Right atrium auricular region (tissue), 2 donors: ENCODE measurements around the gene RPUSD1. TPM values are rescaled to one million over a fixed set of nuclear protein-coding genes. Genes with fewer than 3 reads are reported as not detected.

ENCODE experiments used
- DNase-seq: peaks from one replicate; pipeline ENCODE4 v3.0.0-alpha.2; 2019; ENCODE audit warnings: low spot score
- H3K27ac ChIP-seq, 2 donors: fragments of 200-600 bp; sonication (generic); 1 replicate in 1 of 2; 2 replicates in 1 of 2; pipeline ENCODE4 v1.5.1; 2016 to 2019
- H3K27me3 ChIP-seq, 2 donors: fragments of 200-600 bp; sonication (generic); one replicate each; pipeline versions ENCODE4 v1.5.1 to v1.6.0; 2017 to 2019
- H3K36me3 ChIP-seq: fragments of 200-600 bp; sonication (generic); one replicate; pipeline ENCODE4 v1.5.1; 2016
- H3K4me1 ChIP-seq, 2 donors: fragments of 200-600 bp; sonication (generic); one replicate each; pipeline versions ENCODE4 v1.5.1 to v1.6.0; 2017 to 2019
- H3K4me3 ChIP-seq, 2 donors: fragments of 200-600 bp; sonication (generic); 1 replicate in 1 of 2; 2 replicates in 1 of 2; pipeline ENCODE4 v1.5.1; 2017 to 2019; ENCODE audit warnings: mild to moderate bottlenecking in 1 of 2, moderate library complexity in 1 of 2
- H3K9me3 ChIP-seq, 2 donors: fragments of 200-600 bp; sonication (generic); one replicate each; pipeline ENCODE4 v1.5.1; 2019
- CTCF ChIP-seq, 2 donors: fragments of 200-600 bp; sonication (generic); IDR thresholded peaks; one replicate each; pipeline ENCODE4 v1.5.1; 2019; ENCODE audit warnings: antibody characterized with exemption in 2 of 2
- total RNA-seq, 2 donors: library from RNA; depleted of rRNA; stranded (reverse); fragments of >200 nt; gene quantifications; one replicate each; pipeline ENCODE4 v1.1.0, GENCODE V29; 2016

Gene RPUSD1
- total RNA-seq, 2 donors from 2014 or later = 11.4 to 13.2 TPM

- Histone ChIP-seq H3K4me1 (no peaks in the 10 kb centered on the region), H3K4me3 (no peak overlapping the region), H3K27ac (no peak overlapping the region), H3K9me3 (no peaks in the 10 kb centered on the region), H3K27me3 (no peaks in the 10 kb centered on the region), H3K36me3 (no peaks in the 10 kb centered on the region)
- no peak for DNase-seq
- no peak for TF ChIP-seq CTCF (IDR thresholded peaks at IDR 0.05)
Observed at GRCh38 chr16:766820-767640, 21.2 kb downstream of the RPUSD1 start.

- no peaks in the 10 kb centered on the region for H3K36me3 ChIP-seq
- no peaks in the 10 kb centered on the region for H3K4me1 ChIP-seq
- no peak overlapping the region for H3K4me3 ChIP-seq
- no peaks in the 10 kb centered on the region for H3K27me3 ChIP-seq
- no peak for TF ChIP-seq CTCF (IDR thresholded peaks at IDR 0.05)
- H3K27ac ChIP-seq = no peak overlapping the region
- no peak for DNase-seq
- no peaks in the 10 kb centered on the region for H3K9me3 ChIP-seq
Observed at GRCh38 chr16:766008-766819, 22.0 kb downstream of the RPUSD1 start.

- no peaks in the 10 kb centered on the region for H3K9me3 ChIP-seq
- no peak for TF ChIP-seq CTCF (IDR thresholded peaks at IDR 0.05)
- no peaks in the 10 kb centered on the region for H3K27me3 ChIP-seq
- no peak overlapping the region for H3K4me3 ChIP-seq
- H3K36me3 ChIP-seq = no peaks in the 10 kb centered on the region
- no peak overlapping the region for H3K27ac ChIP-seq
- H3K4me1 ChIP-seq = no peaks in the 10 kb centered on the region
- no peak for DNase-seq
Observed at GRCh38 chr16:765488-765865, 22.7 kb downstream of the RPUSD1 start.

GRCh38 chr16:764848-765487, 23.2 kb downstream of the RPUSD1 start:
- Histone ChIP-seq H3K36me3 (no peaks in the 10 kb centered on the region), H3K4me1 (no peaks in the 10 kb centered on the region), H3K27ac (no peak overlapping the region), H3K9me3 (no peaks in the 10 kb centered on the region), H3K4me3 (no peak overlapping the region), H3K27me3 (no peaks in the 10 kb centered on the region)
- DNase-seq = no peak
- TF ChIP-seq CTCF (IDR thresholded peaks at IDR 0.05) = no peak

GRCh38 chr16:764184-764750, 23.9 kb downstream of the RPUSD1 start:
- no peaks in the 10 kb centered on the region for H3K4me1 ChIP-seq
- H3K27ac ChIP-seq = no peak overlapping the region
- H3K36me3 ChIP-seq = no peaks in the 10 kb centered on the region
- H3K27me3 ChIP-seq = no peaks in the 10 kb centered on the region
- TF ChIP-seq CTCF (IDR thresholded peaks at IDR 0.05) = no peak
- no peak overlapping the region for H3K4me3 ChIP-seq
- H3K9me3 ChIP-seq = no peaks in the 10 kb centered on the region
- no peak for DNase-seq
